Motor neuron (in vitro differentiated cells): ENCODE data around the gene DYNC2I2. TPM values are rescaled to one million over a fixed set of nuclear protein-coding genes. Genes with fewer than 3 reads are reported as not detected.
"Not testable (repeated sequence)": the region's sequence is repeated elsewhere in the genome, so short reads cannot be mapped to it uniquely, and the experiment has no call there.

ENCODE experiments used
- ATAC-seq, 8 experiments: fragments of 200-7000 bp; cut with Tn5 transposase; replicated peaks in 6 of 8; 2 replicates each; pipeline ENCODE4 v1.8.0; 2021; ENCODE audit warnings: mild to moderate bottlenecking in 8 of 8, moderate library complexity in 8 of 8
- H3K27ac ChIP-seq, 2 donors: fragments of 250-450 bp; sonication (Bioruptor Pico); 2 replicates each; pipeline ENCODE4 v1.9.0; 2021; ENCODE audit warnings: antibody characterized with exemption in 2 of 2, mild to moderate bottlenecking in 2 of 2, moderate library complexity in 1 of 2
- H3K4me1 ChIP-seq, 2 donors: fragments of 250-450 bp; sonication (Bioruptor Pico); replicated peaks in 1 of 2; 2 replicates each; pipeline ENCODE4 v1.6.1; 2021; ENCODE audit warnings: antibody characterized with exemption in 2 of 2, mild to moderate bottlenecking in 2 of 2, moderate library complexity in 1 of 2
- H3K4me3 ChIP-seq, 5 donors: fragments of 250-450 bp; sonication (Bioruptor Pico); 2 replicates each; pipeline ENCODE4 v1.9.0; 2021; ENCODE audit warnings: antibody characterized with exemption in 5 of 5, mild to moderate bottlenecking in 5 of 5, moderate library complexity in 4 of 5
- WGBS, 10 experiments: fragments of 450-650 bp; shearing (Covaris generic); methylation state at CpG; one replicate each; pipeline ENCODE4 v1.0.0; 2022; 5-methylcytosine and 5-hydroxymethylcytosine counted together
- in situ Hi-C, 9 experiments: fragments of 400-800 bp; cut with MboI; loops; one replicate each; pipeline ENCODE4 v1.15.0; 2021; ENCODE audit warnings: low sequenced_read_pairs in 9 of 9, low pct_unique_long_range_greater_than_20kb in 2 of 9; ENCODE audit not compliant: unreplicated experiment in 9 of 9
- total RNA-seq, 8 experiments: library from RNA; unstranded; fragments of 300-600 nt; gene quantifications; 2 replicates each; pipeline versions ENCODE4 v1.2.3 to v1.2.4, GENCODE V29; 2022

Gene DYNC2I2
- 10 to 100 TPM; 21.1 to 62.7 (median 28.3) TPM for total RNA-seq

DNA sequence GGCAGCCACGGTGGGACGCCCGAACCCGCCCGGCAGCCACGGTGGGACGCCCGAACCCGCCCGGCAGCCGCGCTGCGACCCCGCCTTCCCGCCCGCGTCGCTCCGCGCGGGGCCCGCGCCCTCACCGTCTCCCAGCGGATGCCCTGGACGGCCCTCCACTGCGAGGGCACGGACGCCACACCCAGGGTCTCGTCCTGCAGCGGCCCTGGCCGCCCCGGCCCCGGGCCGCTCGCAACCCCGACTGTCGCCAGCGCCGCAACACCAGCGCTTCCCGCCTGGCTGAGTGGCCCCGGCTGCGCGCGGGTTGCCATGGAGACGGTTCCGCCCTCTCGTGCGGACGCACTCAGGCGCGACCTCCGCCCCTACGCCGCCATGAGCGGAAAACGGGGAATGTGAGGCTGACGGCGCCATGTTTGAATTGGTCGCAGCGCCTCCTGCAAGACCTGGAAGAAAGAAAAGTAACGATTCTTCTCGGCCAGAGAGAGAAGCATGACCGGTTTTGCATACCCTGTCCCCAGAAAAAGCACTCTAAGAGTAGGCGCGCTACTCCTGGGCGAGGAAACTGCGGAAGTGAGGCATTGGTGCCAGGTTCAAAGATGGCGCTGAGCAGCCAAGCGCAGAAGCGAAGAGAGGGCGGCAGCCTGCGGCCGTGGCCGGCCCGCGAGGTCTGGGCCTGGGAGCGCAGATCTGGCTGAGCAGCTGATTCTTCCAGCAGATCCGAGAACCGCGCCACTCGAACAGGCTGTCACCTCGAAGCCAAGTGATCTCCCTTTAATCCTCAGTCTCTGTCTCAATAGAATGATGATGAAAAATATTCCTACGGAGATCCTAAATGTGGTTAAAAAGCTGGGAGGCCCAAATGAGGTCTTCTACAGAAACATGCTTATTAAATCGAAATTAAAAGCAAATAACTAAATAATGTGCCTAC is at the start of gene DYNC2I2:
TSS of gene DYNC2I2 (minus strand) at position 432 of the 928 bp plus-strand sequence. CDS start at position 311, 121 bp downstream.
- peak within 1 kb of the TSS; percentile 100 for H3K27ac ChIP-seq
- peak within 1 kb of the TSS; percentile 76 to 90 (median 87) for H3K4me3 ChIP-seq
- peak; percentile 92 to 98 (median 97) for ATAC-seq
- 0 to 10% (median 1%) methylated on average over 1 to 46 of the region's 86 CpGs for WGBS, 10 experiments
- in situ Hi-C loops: no loop called here
- peaks cover 3 to 7% of the 10 kb centered on the region in 2 donors for H3K4me1 ChIP-seq

DNA sequence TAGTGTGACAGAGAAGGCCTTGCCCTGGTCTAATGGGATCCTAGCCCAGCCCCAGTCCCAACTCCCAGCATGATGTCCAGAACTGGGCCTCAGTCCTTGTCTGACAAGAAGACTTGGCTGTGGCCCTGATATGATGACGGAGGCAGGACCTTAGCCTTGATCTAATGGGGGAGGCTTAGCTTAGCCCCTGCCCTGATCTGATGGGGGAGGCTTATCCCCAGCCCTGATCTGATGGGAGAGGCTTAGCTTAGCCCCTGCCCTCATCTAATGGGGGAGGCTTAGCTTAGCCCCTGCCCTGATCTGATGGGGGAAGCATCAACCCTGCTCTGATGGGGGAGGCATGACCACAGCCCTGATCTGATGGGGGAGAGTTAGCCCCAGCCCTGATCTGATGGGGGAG is 49.4 kb upstream of the DYNC2I2 start:
- in situ Hi-C loops: no loop called here
- no peak for ATAC-seq
- no peaks in the 10 kb centered on the region for H3K4me1 ChIP-seq
- WGBS, 10 experiments: 100% methylated on average over 1 of the region's 1 CpG; no CpG with 5 or more reads in 8 of the 10 experiments
- H3K4me3 ChIP-seq: no peak overlapping the region
- H3K27ac ChIP-seq: no peak overlapping the region

DNA sequence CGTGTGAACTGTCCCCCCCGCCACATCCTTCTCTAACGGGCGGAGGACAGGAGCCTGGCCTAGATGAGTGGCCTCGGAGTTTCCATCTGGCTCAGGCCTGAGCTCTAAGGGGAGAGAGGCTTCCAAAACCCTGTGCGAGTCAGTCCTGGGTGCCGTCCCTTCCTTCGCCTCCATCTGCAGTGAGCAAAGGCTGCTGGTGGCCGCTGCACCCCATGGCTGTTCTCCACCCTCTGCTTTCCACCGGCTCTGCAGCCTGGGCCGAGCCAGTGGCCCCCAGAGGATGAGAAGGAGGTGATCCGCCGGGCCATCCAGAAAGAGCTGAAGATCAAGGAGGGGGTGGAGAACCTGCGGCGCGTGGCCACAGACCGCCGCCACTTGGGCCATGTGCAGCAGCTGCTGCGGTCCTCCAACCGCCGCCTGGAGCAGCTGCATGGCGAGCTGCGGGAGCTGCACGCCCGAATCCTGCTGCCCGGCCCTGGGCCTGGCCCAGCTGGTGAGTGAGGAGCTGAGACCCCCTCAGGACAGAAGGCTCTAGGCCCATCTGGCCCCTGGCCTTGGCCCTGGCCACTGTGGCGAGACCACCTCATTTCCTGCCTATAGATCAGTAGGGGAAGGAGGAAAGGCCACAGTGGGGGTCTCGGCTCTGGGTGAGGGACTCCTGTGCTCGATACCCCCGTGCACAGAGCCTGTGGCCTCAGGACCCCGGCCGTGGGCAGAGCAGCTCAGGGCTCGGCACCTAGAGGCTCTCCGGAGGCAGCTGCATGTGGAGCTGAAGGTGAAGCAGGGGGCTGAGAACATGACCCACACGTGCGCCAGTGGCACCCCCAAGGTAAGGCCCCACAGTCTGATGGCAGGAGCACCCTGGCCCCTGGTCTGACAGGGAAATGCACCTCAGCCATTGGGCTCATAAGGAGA is 48.7 kb upstream of the DYNC2I2 start:
- in situ Hi-C loops: no loop called here
- no peak for ATAC-seq
- 78 to 100% (median 93%) methylated on average over 2 to 10 of the region's 36 CpGs; no CpG with 5 or more reads in 3 of the 10 experiments for WGBS, 10 experiments
- H3K4me1 ChIP-seq: no peaks in the 10 kb centered on the region
- H3K4me3 ChIP-seq: no peak overlapping the region
- H3K27ac ChIP-seq: no peak overlapping the region

DNA sequence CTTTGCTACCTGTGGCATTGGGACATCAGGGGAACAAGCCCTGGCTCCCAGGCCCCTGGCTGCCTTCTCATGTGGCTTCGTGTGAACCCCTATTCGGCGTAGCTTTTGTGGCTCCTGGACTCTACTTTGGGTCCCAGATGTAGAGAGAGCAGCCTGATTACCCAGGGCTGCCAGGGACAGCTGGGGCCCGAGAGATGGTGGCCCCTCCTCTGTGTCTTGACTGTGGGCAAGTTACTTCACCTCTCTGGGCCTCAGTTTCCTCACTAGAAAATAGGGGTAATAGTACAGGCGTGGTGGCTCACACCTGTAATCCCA is 47.7 kb upstream of the DYNC2I2 start:
- 60 to 100% (median 94%) methylated on average over 1 to 3 of the region's 5 CpGs; no CpG with 5 or more reads in 6 of the 10 experiments for WGBS, 10 experiments
- in situ Hi-C loops: no loop called here
- H3K27ac ChIP-seq: no peak overlapping the region
- no peaks in the 10 kb centered on the region for H3K4me1 ChIP-seq
- ATAC-seq: no peak
- no peak overlapping the region for H3K4me3 ChIP-seq

DNA sequence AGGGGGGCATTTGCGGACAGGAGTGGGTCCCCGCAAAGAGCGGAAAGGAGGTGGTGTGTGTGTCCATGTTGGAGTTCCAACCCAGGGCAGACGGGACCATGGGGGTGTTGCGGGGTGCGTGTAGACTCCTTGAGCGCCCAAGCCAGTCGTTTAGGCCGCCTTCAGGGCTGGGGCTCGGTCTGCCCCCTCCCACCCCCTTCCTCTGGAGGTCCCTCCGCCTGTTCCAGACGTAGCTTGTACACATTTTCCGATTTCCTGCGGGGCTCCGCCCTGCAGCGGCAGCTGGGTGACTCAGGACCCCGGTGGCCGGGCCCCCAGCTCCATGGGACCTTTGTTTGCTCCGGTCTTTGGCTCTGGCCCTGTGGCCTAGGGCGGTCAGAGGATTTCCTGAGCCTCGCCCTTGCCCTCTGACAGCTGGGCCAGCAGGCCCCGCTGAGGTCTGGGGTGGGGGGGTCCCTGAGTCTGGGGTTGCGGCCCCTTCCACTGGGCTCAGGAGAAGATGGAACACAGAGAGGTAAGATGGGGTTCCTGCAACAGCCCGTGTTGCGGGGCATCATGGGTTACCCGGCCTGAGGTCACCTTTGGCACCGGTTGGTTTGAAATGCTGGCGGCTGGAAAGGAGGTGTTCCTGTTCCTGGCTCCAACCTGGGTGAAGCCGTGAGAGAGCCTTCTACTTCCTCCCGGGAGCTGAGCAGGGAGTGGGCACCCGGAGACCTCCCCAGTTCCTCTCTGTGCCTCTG is 47.1 kb upstream of the DYNC2I2 start:
- in situ Hi-C loops: no loop called here
- WGBS, 10 experiments: 40 to 100% (median 78%) methylated on average over 2 to 4 of the region's 31 CpGs; no CpG with 5 or more reads in 5 of the 10 experiments
- H3K27ac ChIP-seq: no peak overlapping the region
- peak overlapping the region in 3 of 5 donors; percentile 61 to 99 (median 80) for H3K4me3 ChIP-seq
- ATAC-seq: no peak
- H3K4me1 ChIP-seq: no peaks in the 10 kb centered on the region

DNA sequence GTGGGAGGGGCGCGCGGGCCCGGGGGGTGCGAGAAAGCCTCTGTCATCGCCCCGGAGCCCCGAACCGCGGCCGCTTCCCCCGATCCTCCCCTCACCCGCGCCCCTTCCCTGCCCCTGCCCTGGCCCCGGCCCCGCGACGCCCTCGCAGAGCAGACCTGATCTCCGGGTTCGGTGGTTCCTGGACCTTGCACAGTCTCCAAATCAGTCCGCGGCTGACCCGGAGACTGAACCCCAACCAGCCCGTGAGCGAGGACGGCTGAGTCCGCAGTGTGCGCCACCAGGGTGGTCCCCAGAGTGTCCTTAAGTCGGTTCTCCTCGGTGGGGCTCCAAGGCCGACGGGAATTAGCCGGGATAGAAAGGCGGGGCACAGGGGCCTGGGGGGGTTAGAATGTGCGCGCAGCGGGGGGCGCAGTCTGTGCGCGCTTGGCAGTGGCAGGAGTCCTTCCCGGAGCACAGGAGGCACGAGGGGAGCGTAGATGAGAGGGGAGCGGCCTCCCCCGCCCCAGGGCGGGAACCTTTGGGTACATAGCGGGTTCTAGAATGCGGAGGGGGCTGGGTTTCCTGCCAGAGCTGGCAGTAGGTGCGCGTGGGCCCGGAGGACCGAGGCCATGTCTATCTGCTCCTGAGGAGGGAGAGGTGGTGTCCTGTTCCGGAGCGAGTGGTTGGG is 46.4 kb upstream of the DYNC2I2 start:
- Histone ChIP-seq H3K4me1 (no peaks in the 10 kb centered on the region), H3K4me3 (peak overlapping the region; percentile 57 to 99 (median 75)), H3K27ac (no peak overlapping the region)
- ATAC-seq: peak in 7 of 8 experiments; percentile 7 to 34 (median 17)
- WGBS, 10 experiments: no CpG with 5 or more reads among the region's 55 CpGs
- in situ Hi-C loops: no loop called here

DNA sequence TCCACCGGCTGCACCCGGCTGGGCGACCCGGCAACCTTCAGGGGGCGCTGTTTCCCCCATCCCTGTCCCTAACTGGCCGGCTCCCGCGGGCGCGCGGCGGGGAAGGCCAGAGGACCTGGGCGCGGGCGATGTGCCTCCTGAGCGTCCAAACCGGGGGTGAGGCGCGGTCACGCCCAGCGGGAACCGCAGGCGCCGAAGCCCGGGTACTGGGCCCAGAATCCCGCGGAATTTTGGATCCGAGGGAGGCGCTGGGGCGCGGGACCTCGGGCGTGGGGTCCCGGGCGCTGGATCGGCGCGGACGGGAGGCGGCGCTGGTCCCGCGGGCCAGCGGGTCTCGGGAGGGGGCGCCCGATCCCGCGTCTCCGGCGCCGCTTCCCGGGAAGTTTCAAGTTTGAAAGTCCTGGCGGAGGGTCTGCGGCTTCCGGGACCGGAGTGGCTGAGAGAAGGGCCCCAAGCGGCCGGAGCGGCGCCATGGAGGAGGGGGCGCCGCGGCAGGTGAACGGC is 45.9 kb upstream of the DYNC2I2 start, which contains the start of gene PKN3:
TSS of gene PKN3 (plus strand) at position 59 of the 504 bp plus-strand sequence. CDS start at position 472, 413 bp downstream.
- peak within 1 kb of the TSS; percentile 57 to 99 (median 75) for H3K4me3 ChIP-seq
- no peaks in the 10 kb centered on the region for H3K4me1 ChIP-seq
- peak within 1 kb of the TSS in 1 of 2 donors; percentile 49 for H3K27ac ChIP-seq
- ATAC-seq: peak; percentile 87 to 91 (median 90)
- in situ Hi-C loops: no loop called here
- 20% methylated on average over 1 of the region's 65 CpGs; no CpG with 5 or more reads in 9 of the 10 experiments for whole genome bisulfite sequencing, 10 experiments

DNA sequence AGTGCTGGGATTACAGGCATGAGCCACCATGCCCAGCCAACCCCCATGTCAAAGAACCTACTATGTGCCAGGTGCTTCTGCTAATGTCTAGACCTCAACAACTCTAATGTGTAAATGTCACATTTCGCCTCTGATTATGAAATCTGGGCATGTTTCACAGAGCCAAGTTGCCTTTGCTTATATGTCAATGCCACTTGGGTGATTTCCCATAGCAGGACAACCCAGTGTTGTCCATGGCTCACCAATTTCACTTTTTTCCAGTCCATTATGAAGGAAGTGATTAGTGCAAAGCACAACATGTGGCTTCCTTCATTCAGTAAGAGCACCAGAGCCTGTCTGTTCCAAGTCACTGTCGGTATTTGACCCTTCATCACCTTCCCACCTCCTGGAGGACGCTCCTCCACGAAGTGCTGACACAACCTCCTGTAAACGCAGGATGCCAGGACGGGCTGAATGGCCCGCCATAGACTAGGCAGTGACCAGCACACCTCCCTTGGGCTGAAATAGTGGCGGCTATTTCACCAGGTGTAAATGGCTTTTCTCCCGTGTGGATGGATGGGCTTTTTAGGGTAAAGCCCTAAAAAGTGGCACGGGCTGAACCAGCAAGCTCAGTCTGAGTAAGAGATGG is 44.7 kb upstream of the DYNC2I2 start:
- in situ Hi-C loops: no loop called here
- no peak for ATAC-seq
- WGBS, 10 experiments: 60 to 100% (median 87%) methylated on average over 1 to 8 of the region's 10 CpGs; no CpG with 5 or more reads in 3 of the 10 experiments

DNA sequence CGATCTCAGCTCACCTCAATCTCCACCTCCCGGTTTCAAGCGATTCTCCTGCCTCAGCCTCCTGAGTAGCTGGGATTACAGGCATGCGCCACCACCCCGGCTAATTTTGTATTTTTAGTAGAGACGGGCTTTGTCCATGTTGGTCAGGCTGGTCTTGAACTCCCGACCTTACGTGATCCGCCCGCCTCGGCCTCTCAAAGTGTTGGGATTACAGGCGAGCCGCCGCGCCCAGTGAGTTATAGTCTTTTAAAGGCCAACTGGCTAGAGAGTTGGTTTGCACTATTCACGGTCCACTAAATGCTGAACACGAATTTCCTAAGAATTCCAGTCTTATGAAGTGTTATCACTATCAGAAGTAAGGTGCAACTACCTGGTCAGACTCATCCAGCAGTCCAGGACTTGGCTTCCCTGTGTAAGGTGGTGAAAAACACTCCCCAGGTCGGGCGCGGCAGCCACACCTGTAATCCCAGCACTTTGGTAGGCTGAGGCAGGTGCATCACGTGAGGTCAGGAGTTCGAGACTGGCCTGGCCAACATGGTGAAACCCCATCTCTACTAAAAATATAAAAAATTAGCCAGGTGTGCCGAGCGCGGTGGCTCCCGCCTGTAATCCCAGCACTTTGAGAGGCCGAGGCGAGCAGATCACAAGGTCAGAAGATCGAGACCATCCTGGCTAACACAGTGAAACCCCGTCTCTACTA is 42.6 kb upstream of the DYNC2I2 start:
- ATAC-seq, H3K4me1 ChIP-seq, in situ Hi-C loops, H3K27ac ChIP-seq, H3K4me3 ChIP-seq: not testable (repeated sequence)
- 80 to 100% (median 94%) methylated on average over 2 to 18 of the region's 30 CpGs for WGBS, 10 experiments

More for the DNA sequence above, 44.7 kb upstream of the DYNC2I2 start:
- H3K27ac ChIP-seq: no peak overlapping the region
- no peaks in the 10 kb centered on the region for H3K4me1 ChIP-seq
- H3K4me3 ChIP-seq: no peak overlapping the region

DNA sequence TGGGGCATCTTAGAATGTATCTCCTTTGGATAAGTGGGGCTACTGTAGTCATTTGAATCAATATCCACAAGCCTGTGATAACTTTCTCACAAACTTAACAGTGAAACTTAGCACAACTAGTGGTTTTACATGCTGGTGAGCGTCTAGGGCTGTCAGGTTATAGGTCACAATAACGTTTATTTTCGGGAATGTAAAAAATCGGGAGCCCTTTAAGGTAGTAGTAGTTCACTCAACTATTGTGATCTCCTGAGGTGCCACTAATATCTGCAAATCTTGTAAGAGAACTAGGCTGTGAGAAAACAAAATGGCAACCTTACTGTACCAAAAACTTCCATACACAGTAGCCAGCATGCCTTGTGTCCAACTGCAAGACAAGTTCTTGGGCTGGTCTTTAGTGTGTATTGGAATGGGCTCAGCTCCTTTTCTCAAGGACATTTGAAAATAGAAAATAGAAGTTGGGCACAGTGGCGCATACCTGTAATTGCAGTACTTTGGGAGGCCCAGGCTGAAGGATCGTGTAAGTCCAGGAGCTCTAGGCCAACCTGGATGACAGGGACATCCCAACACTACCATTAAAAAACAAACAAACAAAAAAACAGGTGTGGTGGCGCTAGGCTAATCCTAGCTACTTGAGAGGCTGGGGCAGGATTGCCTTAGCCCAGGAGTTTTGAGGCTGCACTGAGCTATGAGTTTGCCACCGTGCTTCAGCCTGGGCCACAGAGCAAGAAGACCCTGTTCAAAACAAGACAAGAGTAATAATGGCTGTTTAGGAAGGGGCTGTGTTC is 40.5 kb upstream of the DYNC2I2 start:
- 60 to 100% (median 92%) methylated on average over 2 to 5 of the region's 8 CpGs for WGBS, 10 experiments
- no peak for ATAC-seq
- H3K4me3 ChIP-seq: no peak overlapping the region
- no peaks in the 10 kb centered on the region for H3K4me1 ChIP-seq
- no peak overlapping the region for H3K27ac ChIP-seq
- in situ Hi-C loops: no loop called here
